Inferior parietal cortex (tissue), 1 donor: ENCODE data around the gene OR5AC2.
A peak's percentile ranks its signal among the peaks of the same experiment; 100 is the strongest.

ENCODE experiments used
- DNase-seq: peaks from one replicate; pipeline ENCODE4 v3.0.0-alpha.2; 2016; ENCODE audit errors: extremely low spot score

OR5AC2 gene, protein sequence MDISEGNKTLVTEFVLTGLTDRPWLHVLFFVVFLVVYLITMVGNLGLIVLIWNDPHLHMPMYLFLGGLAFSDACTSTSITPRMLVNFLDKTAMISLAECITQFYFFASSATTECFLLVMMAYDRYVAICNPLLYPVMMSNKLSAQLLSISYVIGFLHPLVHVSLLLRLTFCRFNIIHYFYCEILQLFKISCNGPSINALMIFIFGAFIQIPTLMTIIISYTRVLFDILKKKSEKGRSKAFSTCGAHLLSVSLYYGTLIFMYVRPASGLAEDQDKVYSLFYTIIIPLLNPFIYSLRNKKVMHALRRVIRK

GRCh38 chr3:98086873-98087272 lies at the start of gene OR5AC2:
Gene OR5AC2, plus strand, starts transcription at chr3:98087173. Its CDS starts 0 bp downstream, at chr3:98087173.
- no peak for DNase-seq

- no peak for DNase-seq
Measured at GRCh38 chr3:98038286-98038685, 48.7 kb upstream of the OR5AC2 start.

DNA sequence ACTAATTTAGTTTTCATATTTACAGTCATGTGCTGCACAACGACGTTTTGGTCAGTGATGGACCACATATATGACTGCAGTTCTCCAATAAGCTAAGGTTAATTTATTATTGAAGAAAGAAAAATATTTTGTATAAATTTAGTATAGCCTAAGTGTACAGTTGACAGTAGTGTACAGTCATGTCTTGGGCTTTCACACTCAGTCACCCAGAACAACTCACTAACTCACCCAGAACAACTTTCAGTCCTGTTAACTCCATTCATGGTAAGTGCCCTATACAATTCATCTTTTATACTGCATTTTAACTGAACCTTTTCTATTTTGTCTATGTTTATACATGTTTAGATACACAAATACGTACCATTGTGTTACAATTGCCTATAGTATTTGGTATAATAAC lies 48.1 kb upstream of the OR5AC2 start:
- no peak for DNase-seq

DNA sequence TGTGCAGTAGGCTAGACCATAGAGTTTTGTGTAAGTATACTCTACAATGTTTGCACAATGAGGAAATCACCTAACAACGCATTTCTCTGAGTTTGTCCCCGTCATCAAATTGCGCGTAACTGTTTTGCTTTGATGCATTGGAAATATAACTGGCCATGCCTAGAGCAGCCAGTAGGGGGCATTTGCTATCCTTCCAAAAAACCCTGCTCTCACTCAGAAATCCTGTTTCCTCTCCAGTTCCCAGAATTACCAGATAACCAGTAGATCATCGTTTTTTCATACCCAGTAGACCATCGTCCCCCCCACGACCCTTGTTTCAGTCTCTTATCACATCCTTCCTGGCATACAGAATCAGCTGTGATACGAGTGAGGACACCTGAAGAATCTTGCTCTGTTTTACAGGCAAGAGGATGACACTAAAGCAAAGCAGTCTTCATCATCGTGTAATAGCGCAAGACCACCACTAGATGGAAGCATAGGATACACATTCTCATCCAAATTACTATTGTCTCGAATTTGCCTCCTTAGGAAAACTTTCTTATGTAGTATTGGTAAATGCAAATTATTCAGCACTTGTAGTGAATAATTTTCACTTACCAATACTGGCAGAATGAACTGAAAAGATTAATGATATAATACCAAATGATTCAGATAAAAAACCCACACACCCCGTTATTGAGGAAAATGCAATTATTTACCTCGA lies 47.5 kb upstream of the OR5AC2 start:
- DNase-seq = peak; percentile 94

DNA sequence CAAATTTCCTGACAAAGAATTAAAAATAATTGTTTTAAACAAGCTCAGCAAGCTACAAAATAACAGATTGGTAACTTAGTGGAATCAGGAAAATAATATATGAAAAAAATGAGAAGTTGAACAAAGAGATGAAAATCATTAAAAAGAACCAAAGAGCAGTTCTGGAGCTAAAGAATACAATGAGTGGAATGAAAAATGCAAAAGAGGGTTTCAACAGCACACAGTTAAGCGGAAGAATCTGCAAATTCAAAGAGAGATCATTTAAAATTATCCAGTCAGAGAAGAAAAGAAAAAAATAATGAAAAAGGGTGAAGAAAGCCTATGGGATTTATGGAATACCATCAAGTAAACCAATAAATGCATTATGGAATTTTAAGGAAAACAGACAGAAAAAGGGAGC lies 45.6 kb upstream of the OR5AC2 start:
- no peak for DNase-seq

DNA sequence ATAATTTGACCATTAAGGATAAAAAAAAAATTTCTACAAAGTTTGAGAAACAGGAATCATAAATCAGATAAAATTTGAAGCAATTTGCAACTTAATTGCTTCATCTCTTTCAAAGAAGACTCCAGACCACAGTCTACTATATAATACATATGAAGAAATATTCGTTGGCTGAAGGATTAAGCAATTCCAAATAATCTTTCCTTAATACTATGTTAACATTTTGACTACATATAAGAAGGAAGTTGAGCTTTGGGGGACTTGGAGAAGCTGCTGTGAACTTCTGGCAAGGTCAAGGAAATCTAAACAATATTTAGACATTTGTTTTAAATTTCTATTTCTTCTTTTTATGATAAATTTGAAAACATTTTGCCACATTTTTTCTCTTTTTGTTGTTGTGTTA lies 38.4 kb upstream of the OR5AC2 start:
- no peak for DNase-seq

GRCh38 chr3:98049271-98049670 lies 37.7 kb upstream of the OR5AC2 start:
- no peak for DNase-seq

- DNase-seq = no peak
Measured at GRCh38 chr3:98056035-98056434, 30.9 kb upstream of the OR5AC2 start.

- no peak for DNase-seq
Measured at GRCh38 chr3:98057631-98058030, 29.3 kb upstream of the OR5AC2 start.

GRCh38 chr3:98058244-98058960 lies 28.6 kb upstream of the OR5AC2 start:
- no peak for DNase-seq

GRCh38 chr3:98068824-98069223 lies 18.1 kb upstream of the OR5AC2 start:
- no peak for DNase-seq

GRCh38 chr3:98070840-98071239 lies 16.1 kb upstream of the OR5AC2 start:
- no peak for DNase-seq

- no peak for DNase-seq
Measured at GRCh38 chr3:98073486-98073885, 13.5 kb upstream of the OR5AC2 start.

DNA sequence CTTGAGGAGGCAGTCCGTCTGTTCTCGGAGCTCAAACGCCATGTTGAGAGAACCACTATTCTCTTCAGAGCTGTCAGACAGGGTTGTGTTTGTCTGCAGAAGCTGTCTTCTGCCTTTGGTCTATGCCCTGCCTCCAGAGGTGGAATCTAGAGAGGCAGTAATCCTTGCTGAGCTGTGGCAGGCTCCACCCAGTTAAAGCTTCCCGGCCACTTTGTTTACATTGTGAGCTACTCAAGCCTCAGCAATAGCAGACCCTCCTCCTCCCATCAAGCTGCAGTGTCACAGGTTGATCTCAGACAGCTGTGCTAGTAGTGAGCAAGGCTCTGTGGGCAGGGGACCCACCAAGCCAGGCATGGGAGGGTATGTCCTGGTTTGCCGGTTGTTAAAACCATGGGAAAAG lies 8.9 kb downstream of the OR5AC2 start:
- DNase-seq = no peak

GRCh38 chr3:98099848-98100247 lies 12.9 kb downstream of the OR5AC2 start:
- no peak for DNase-seq

- DNase-seq = no peak
Measured at GRCh38 chr3:98108162-98108561, 21.2 kb downstream of the OR5AC2 start.

- no peak for DNase-seq
Measured at GRCh38 chr3:98109807-98110549, 23.0 kb downstream of the OR5AC2 start.

- DNase-seq = no peak
Measured at GRCh38 chr3:98110550-98110908, 23.6 kb downstream of the OR5AC2 start.

- no peak for DNase-seq
Measured at GRCh38 chr3:98114264-98114663, 27.3 kb downstream of the OR5AC2 start.

- DNase-seq = no peak
Measured at GRCh38 chr3:98115717-98116116, 28.7 kb downstream of the OR5AC2 start.

DNA sequence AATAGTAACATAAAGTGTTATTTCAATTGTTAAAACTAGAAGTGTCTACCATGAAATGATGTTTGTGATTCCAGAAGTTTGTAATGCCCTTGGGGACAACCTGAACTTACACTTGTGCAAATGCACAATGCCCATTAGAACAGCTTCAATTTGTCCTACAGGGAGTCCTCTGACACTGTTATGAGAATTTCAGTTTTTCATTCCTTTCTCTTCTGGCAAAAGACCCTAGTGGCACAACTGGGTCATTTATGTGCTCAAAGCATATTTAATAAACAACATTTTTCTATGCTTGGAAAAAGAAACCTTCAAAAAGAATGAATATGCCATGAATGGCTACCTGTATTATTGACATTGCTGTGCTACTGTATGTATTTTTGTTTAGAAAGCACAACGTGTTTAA lies 43.4 kb downstream of the OR5AC2 start, which contains the start of gene OR5H1:
OR5H1 (plus strand) TSS at position 301 of the 400 bp plus-strand sequence. CDS start 1,977 bp downstream, outside the sequence.
- no peak for DNase-seq

- no peak for DNase-seq
Measured at GRCh38 chr3:98136631-98137030, 49.7 kb downstream of the OR5AC2 start.
